ENCODE data around the gene ACVR1. TPM values are rescaled to one million over a fixed set of nuclear protein-coding genes. Genes with fewer than 3 reads are reported as not detected.

ACVR1 gene
- total and polyA plus RNA-seq, 2 donors (not counting 3 experiments of a cell fraction or from before 2014, with no cell fraction given), result 24.8 to 33.6 TPM

GRCh38 chr2:157877761-157878400, 1.8 kb upstream of the ACVR1 start:
- Histone ChIP-seq H3K9me1 (replicated peaks; ENCODE audit: control insufficient read depth, extremely low read depth, insufficient read depth, low read length) (no peaks in the 10 kb centered on the region), H3K9me3 (replicated peaks; ENCODE audit: control insufficient read depth, insufficient read depth, low read length) (no peaks in the 10 kb centered on the region), H3K27me3 (ENCODE audit: control insufficient read depth in 2 of 2, insufficient read depth in 2 of 2, low read length in 2 of 2) (no peaks in the 10 kb centered on the region), H2AFZ (ENCODE audit: low read depth, low read length) (no peak overlapping the region), H3K4me1 (ENCODE audit: control insufficient read depth, extremely low read depth, insufficient read depth, low read length) (peaks cover 14% of the 10 kb centered on the region), H3K36me3 (ENCODE audit: control insufficient read depth in 2 of 2, extremely low read depth in 1 of 2, insufficient read depth in 2 of 2, low read length in 2 of 2) (no peaks in the 10 kb centered on the region), H3K4me2 (ENCODE audit: insufficient read depth, low read length) (no peak overlapping the region), H3K27ac (ENCODE audit: insufficient read depth, low read depth, low read length) (no peak overlapping the region), H4K20me1 (replicated peaks; ENCODE audit: control insufficient read depth, extremely low read depth, insufficient read depth, low read length) (no peaks in the 10 kb centered on the region), H3K4me3 (replicated peaks in 1 of 3; ENCODE audit: insufficient read depth in 1 of 3, low read depth in 1 of 3, low read length in 3 of 3) (no peak overlapping the region), H3K9ac (replicated peaks; ENCODE audit: extremely low read depth, insufficient read depth, low read length) (no peak overlapping the region), H3K79me2 (ENCODE audit: control insufficient read depth, insufficient read depth, low read length) (peaks cover 23% of the 10 kb centered on the region)
- FAIRE-seq (no peak), DNase-seq (ENCODE audit: low read depth, low spot score) (no peak)
- TF ChIP-seq POLR2AphosphoS5 (IDR thresholded peaks at IDR 0.05; ENCODE audit: insufficient read depth, low read depth, low read length) (no peak), JUN (IDR thresholded peaks at IDR 0.05; ENCODE audit: borderline replicate concordance, insufficient read depth, insufficient read length, low read depth) (no peak), FOS (IDR thresholded peaks at IDR 0.05; ENCODE audit: borderline replicate concordance, insufficient read depth, low read length) (no peak), MYC (IDR thresholded peaks at IDR 0.05; ENCODE audit: low read depth, low read length) (no peak), MAX (IDR thresholded peaks at IDR 0.05; ENCODE audit: insufficient read depth, insufficient read length) (no peak), GATA2 (IDR thresholded peaks at IDR 0.05; ENCODE audit: insufficient read depth, insufficient read length, low read depth, low read length) (no peak), EZH2 (IDR thresholded peaks at IDR 0.05; ENCODE audit: borderline replicate concordance, low read depth, low read length, severe bottlenecking) (no peak), POLR2A (IDR thresholded peaks at IDR 0.05; ENCODE audit: low read depth, low read length) (no peak), CTCF (IDR thresholded peaks at IDR 0.05; ENCODE audit: extremely low read depth in 1 of 2, insufficient read depth in 1 of 2, low read depth in 1 of 2, low read length in 2 of 2) (no peak)
- dilution Hi-C loops (cut with MboI; ENCODE audit: extremely low pct_ligation_motif_present, low sequenced_read_pairs) (no loop called here), intact Hi-C loops (cut with micrococcal nuclease) (no loop called here)
- POLR2A ChIA-PET, result interaction anchor here (0.6 kb wide), 1 partner anchor 179 kb away, joined by 3 read pairs; no protein-coding TSS in a partner anchor
- CTCF ChIA-PET, result interaction anchor here (2.4 kb wide), 1 partner anchor 100 kb away, joined by 9 read pairs; no protein-coding TSS in a partner anchor
- no TSS peak for BruUV-seq (replicated peaks)

All from endothelial cell of umbilical vein (primary cell).